GM21360 (cell line): Measurements from ENCODE around the gene HOXB3.

ENCODE experiments used
- ATAC-seq: cut with Tn5 transposase; IDR thresholded peaks from one replicate; pipeline ENCODE4 v1.9.1; 2021; ENCODE audit warnings: mild to moderate bottlenecking, moderate library complexity; ENCODE audit not compliant: unreplicated experiment

HOXB3 gene

GRCh38 chr17:48588528-48588927 lies 1.5 kb downstream of the HOXB3 start:
- ATAC-seq: no peak

- no peak for ATAC-seq
These were observed 2.0 kb downstream of the HOXB3 start for GRCh38 chr17:48588074-48588415.

- ATAC-seq: no peak
These were observed 2.6 kb downstream of the HOXB3 start for GRCh38 chr17:48587276-48588073.

- no peak for ATAC-seq
These were observed 3.4 kb downstream of the HOXB3 start for GRCh38 chr17:48586355-48587258.

GRCh38 chr17:48584223-48584741 lies 5.8 kb downstream of the HOXB3 start:
- no peak for ATAC-seq

- ATAC-seq: no peak
These were observed 6.3 kb downstream of the HOXB3 start for GRCh38 chr17:48583708-48584222.

GRCh38 chr17:48582750-48583069 lies 7.3 kb downstream of the HOXB3 start:
- ATAC-seq: no peak

GRCh38 chr17:48579760-48580554 lies 10.1 kb downstream of the HOXB3 start:
- ATAC-seq: no peak

GRCh38 chr17:48579471-48579759 lies 10.6 kb downstream of the HOXB3 start:
- ATAC-seq: no peak

GRCh38 chr17:48578616-48579470 lies 11.2 kb downstream of the HOXB3 start:
- no peak for ATAC-seq

GRCh38 chr17:48577946-48578615 lies 12.0 kb downstream of the HOXB3 start, which contains the start of gene HOXB4:
Gene HOXB4 (minus strand): TSS chr17:48578350. CDS start chr17:48578319, 31 bp downstream.
- ATAC-seq: no peak

GRCh38 chr17:48577330-48577945 lies 12.6 kb downstream of the HOXB3 start:
- no peak for ATAC-seq

GRCh38 chr17:48576479-48577309 lies 13.3 kb downstream of the HOXB3 start:
- no peak for ATAC-seq

GRCh38 chr17:48575673-48576478 lies 14.2 kb downstream of the HOXB3 start:
- ATAC-seq: no peak

- ATAC-seq: no peak
These were observed 14.9 kb downstream of the HOXB3 start for GRCh38 chr17:48575066-48575582.

- ATAC-seq: no peak
These were observed 15.5 kb downstream of the HOXB3 start for GRCh38 chr17:48574505-48575065.
